ENCODE measurements around the gene NFAT5.
A peak's percentile ranks its signal among the peaks of the same experiment; 100 is the strongest.

The NFAT5 gene

GRCh38 chr16:69745959-69746358 is 180.2 kb downstream of the NFAT5 start:
- peaks cover 3% of the 10 kb centered on the region for H3K79me1 ChIP-seq (ENCODE audit: low read depth, low read length)
- no peak overlapping the region for H4K8ac ChIP-seq (ENCODE audit: low read depth, low read length)
- H2AK5ac ChIP-seq (ENCODE audit: low read depth, low read length), result no peak overlapping the region
- H3K4me2 ChIP-seq (ENCODE audit: insufficient read depth, low read length, poor library complexity, severe bottlenecking), result no peak overlapping the region
- peaks cover 68 to 99% of the 10 kb centered on the region in 2 donors for H3K36me3 ChIP-seq (replicated peaks in 1 of 2; ENCODE audit: control insufficient read depth in 2 of 2, insufficient read depth in 2 of 2, low read length in 2 of 2)
- H4K91ac ChIP-seq (ENCODE audit: low read depth, low read length, poor library complexity), result no peak overlapping the region
- H3K18ac ChIP-seq (ENCODE audit: low read length), result no peak overlapping the region
- H3K27ac ChIP-seq (replicated peaks; ENCODE audit: low read length), result no peak overlapping the region
- no peak overlapping the region for H2BK5ac ChIP-seq (ENCODE audit: low read length)
- H3K9me3 ChIP-seq (replicated peaks in 1 of 2; ENCODE audit: control insufficient read depth in 2 of 2, insufficient read depth in 1 of 2, low read depth in 1 of 2, low read length in 2 of 2), result no peaks in the 10 kb centered on the region
- H2BK12ac ChIP-seq (ENCODE audit: low read length), result no peak overlapping the region
- H3K4me1 ChIP-seq (ENCODE audit: control insufficient read depth in 2 of 2, insufficient read depth in 1 of 2, low read depth in 1 of 2, low read length in 2 of 2), result no peaks in the 10 kb centered on the region
- H3K4ac ChIP-seq (ENCODE audit: low read length), result no peak overlapping the region
- H2AFZ ChIP-seq (ENCODE audit: low read length), result no peak overlapping the region
- DNase-seq (ENCODE audit: low spot score), result no peak
- no peak overlapping the region for H2BK120ac ChIP-seq (ENCODE audit: low read depth, low read length)
- no CpG with 5 or more reads among the region's 10 CpGs for WGBS, 2 donors (ENCODE audit: extremely low coverage in 2 of 2, insufficient read length in 2 of 2, insufficient replicate concordance in 1 of 2)
- H3K4me3 ChIP-seq (ENCODE audit: low read length in 2 of 2), result no peak overlapping the region
- no peak overlapping the region for H3K14ac ChIP-seq (ENCODE audit: low read length)
- peak overlapping the region; percentile 48 for H3K23ac ChIP-seq (ENCODE audit: low read depth, low read length, poor library complexity)
- H3K27me3 ChIP-seq (ENCODE audit: control insufficient read depth in 3 of 3, insufficient read depth in 3 of 3, low read depth in 1 of 3, low read length in 3 of 3), result no peaks in the 10 kb centered on the region
- H2BK15ac ChIP-seq (ENCODE audit: low read length), result no peak overlapping the region
- H3K9ac ChIP-seq (ENCODE audit: low read depth, low read length, poor library complexity), result no peak overlapping the region

- H3K9me3 ChIP-seq (replicated peaks in 1 of 2; ENCODE audit: control insufficient read depth in 2 of 2, insufficient read depth in 1 of 2, low read depth in 1 of 2, low read length in 2 of 2), result no peaks in the 10 kb centered on the region
- peaks cover 6% of the 10 kb centered on the region for H3K79me1 ChIP-seq (ENCODE audit: low read depth, low read length)
- H2BK120ac ChIP-seq (ENCODE audit: low read depth, low read length), result no peak overlapping the region
- no peak overlapping the region for H3K27ac ChIP-seq (replicated peaks; ENCODE audit: low read length)
- no peaks in the 10 kb centered on the region for H3K4me1 ChIP-seq (ENCODE audit: control insufficient read depth in 2 of 2, insufficient read depth in 1 of 2, low read depth in 1 of 2, low read length in 2 of 2)
- no peak overlapping the region for H3K14ac ChIP-seq (ENCODE audit: low read length)
- H3K4me2 ChIP-seq (ENCODE audit: insufficient read depth, low read length, poor library complexity, severe bottlenecking), result no peak overlapping the region
- no peak overlapping the region for H4K8ac ChIP-seq (ENCODE audit: low read depth, low read length)
- no peak overlapping the region for H2BK5ac ChIP-seq (ENCODE audit: low read length)
- no peak overlapping the region for H3K4me3 ChIP-seq (ENCODE audit: low read length in 2 of 2)
- H2BK15ac ChIP-seq (ENCODE audit: low read length), result no peak overlapping the region
- H3K36me3 ChIP-seq (replicated peaks in 1 of 2; ENCODE audit: control insufficient read depth in 2 of 2, insufficient read depth in 2 of 2, low read length in 2 of 2), result peaks cover 60 to 99% of the 10 kb centered on the region in 2 donors
- H3K23ac ChIP-seq (ENCODE audit: low read depth, low read length, poor library complexity), result no peak overlapping the region
- no peak overlapping the region for H3K4ac ChIP-seq (ENCODE audit: low read length)
- H4K91ac ChIP-seq (ENCODE audit: low read depth, low read length, poor library complexity), result no peak overlapping the region
- no CpG with 5 or more reads among the region's 8 CpGs for WGBS, 2 donors (ENCODE audit: extremely low coverage in 2 of 2, insufficient read length in 2 of 2, insufficient replicate concordance in 1 of 2)
- H3K18ac ChIP-seq (ENCODE audit: low read length), result no peak overlapping the region
- no peak overlapping the region for H2AFZ ChIP-seq (ENCODE audit: low read length)
- no peak overlapping the region for H2BK12ac ChIP-seq (ENCODE audit: low read length)
- DNase-seq (ENCODE audit: low spot score), result no peak
- no peaks in the 10 kb centered on the region for H3K27me3 ChIP-seq (ENCODE audit: control insufficient read depth in 3 of 3, insufficient read depth in 3 of 3, low read depth in 1 of 3, low read length in 3 of 3)
- no peak overlapping the region for H2AK5ac ChIP-seq (ENCODE audit: low read depth, low read length)
- H3K9ac ChIP-seq (ENCODE audit: low read depth, low read length, poor library complexity), result no peak overlapping the region
These were observed 181.3 kb downstream of the NFAT5 start for GRCh38 chr16:69747115-69747514.

- H3K4ac ChIP-seq (ENCODE audit: low read length), result no peak overlapping the region
- H4K91ac ChIP-seq (ENCODE audit: low read depth, low read length, poor library complexity), result no peak overlapping the region
- H3K27ac ChIP-seq (replicated peaks; ENCODE audit: low read length), result no peak overlapping the region
- H3K27me3 ChIP-seq (ENCODE audit: control insufficient read depth in 3 of 3, insufficient read depth in 3 of 3, low read depth in 1 of 3, low read length in 3 of 3), result no peaks in the 10 kb centered on the region
- no peaks in the 10 kb centered on the region for H3K9me3 ChIP-seq (replicated peaks in 1 of 2; ENCODE audit: control insufficient read depth in 2 of 2, insufficient read depth in 1 of 2, low read depth in 1 of 2, low read length in 2 of 2)
- no peak overlapping the region for H3K4me3 ChIP-seq (ENCODE audit: low read length in 2 of 2)
- no peak for DNase-seq (ENCODE audit: low spot score)
- H3K36me3 ChIP-seq (replicated peaks in 1 of 2; ENCODE audit: control insufficient read depth in 2 of 2, insufficient read depth in 2 of 2, low read length in 2 of 2), result peaks cover 50 to 95% of the 10 kb centered on the region in 2 donors
- H2AFZ ChIP-seq (ENCODE audit: low read length), result no peak overlapping the region
- H3K4me1 ChIP-seq (ENCODE audit: control insufficient read depth in 2 of 2, insufficient read depth in 1 of 2, low read depth in 1 of 2, low read length in 2 of 2), result peaks cover 0 to 3% of the 10 kb centered on the region in 2 donors
- no peak overlapping the region for H2BK5ac ChIP-seq (ENCODE audit: low read length)
- H3K14ac ChIP-seq (ENCODE audit: low read length), result no peak overlapping the region
- H3K23ac ChIP-seq (ENCODE audit: low read depth, low read length, poor library complexity), result no peak overlapping the region
- H4K8ac ChIP-seq (ENCODE audit: low read depth, low read length), result no peak overlapping the region
- no peak overlapping the region for H2BK120ac ChIP-seq (ENCODE audit: low read depth, low read length)
- no peak overlapping the region for H3K18ac ChIP-seq (ENCODE audit: low read length)
- no peak overlapping the region for H3K9ac ChIP-seq (ENCODE audit: low read depth, low read length, poor library complexity)
- H3K79me1 ChIP-seq (ENCODE audit: low read depth, low read length), result peaks cover 6% of the 10 kb centered on the region
- no peak overlapping the region for H2BK12ac ChIP-seq (ENCODE audit: low read length)
- no peak overlapping the region for H2BK15ac ChIP-seq (ENCODE audit: low read length)
- no CpG with 5 or more reads among the region's 20 CpGs for WGBS, 2 donors (ENCODE audit: extremely low coverage in 2 of 2, insufficient read length in 2 of 2, insufficient replicate concordance in 1 of 2)
- no peak overlapping the region for H3K4me2 ChIP-seq (ENCODE audit: insufficient read depth, low read length, poor library complexity, severe bottlenecking)
- no peak overlapping the region for H2AK5ac ChIP-seq (ENCODE audit: low read depth, low read length)
These were observed 183.1 kb downstream of the NFAT5 start for GRCh38 chr16:69748694-69749345.

- Histone ChIP-seq H3K36me3 (replicated peaks in 1 of 2; ENCODE audit: control insufficient read depth in 2 of 2, insufficient read depth in 2 of 2, low read length in 2 of 2) (peaks cover 10 to 42% of the 10 kb centered on the region in 2 donors), H2BK12ac (ENCODE audit: low read length) (no peak overlapping the region), H3K4me3 (ENCODE audit: low read length in 2 of 2) (peak overlapping the region; percentile 89 to 90), H2BK15ac (ENCODE audit: low read length) (no peak overlapping the region), H3K4ac (ENCODE audit: low read length) (no peak overlapping the region), H4K91ac (ENCODE audit: low read depth, low read length, poor library complexity) (no peak overlapping the region), H3K9me3 (replicated peaks in 1 of 2; ENCODE audit: control insufficient read depth in 2 of 2, insufficient read depth in 1 of 2, low read depth in 1 of 2, low read length in 2 of 2) (no peaks in the 10 kb centered on the region), H3K23ac (ENCODE audit: low read depth, low read length, poor library complexity) (peak overlapping the region; percentile 86), H3K4me1 (ENCODE audit: control insufficient read depth in 2 of 2, insufficient read depth in 1 of 2, low read depth in 1 of 2, low read length in 2 of 2) (peaks cover 0 to 3% of the 10 kb centered on the region in 2 donors), H3K4me2 (ENCODE audit: insufficient read depth, low read length, poor library complexity, severe bottlenecking) (peak overlapping the region; percentile 41), H3K9ac (ENCODE audit: low read depth, low read length, poor library complexity) (peak overlapping the region; percentile 99), H2AK5ac (ENCODE audit: low read depth, low read length) (no peak overlapping the region), H2AFZ (ENCODE audit: low read length) (peak overlapping the region; percentile 92), H3K18ac (ENCODE audit: low read length) (no peak overlapping the region), H2BK5ac (ENCODE audit: low read length) (no peak overlapping the region), H3K14ac (ENCODE audit: low read length) (no peak overlapping the region), H3K27ac (replicated peaks; ENCODE audit: low read length) (no peak overlapping the region), H2BK120ac (ENCODE audit: low read depth, low read length) (no peak overlapping the region), H3K79me1 (ENCODE audit: low read depth, low read length) (peaks cover 8% of the 10 kb centered on the region), H4K8ac (ENCODE audit: low read depth, low read length) (no peak overlapping the region), H3K27me3 (ENCODE audit: control insufficient read depth in 3 of 3, insufficient read depth in 3 of 3, low read depth in 1 of 3, low read length in 3 of 3) (no peaks in the 10 kb centered on the region)
- WGBS, 2 donors (ENCODE audit: extremely low coverage in 2 of 2, insufficient read length in 2 of 2, insufficient replicate concordance in 1 of 2), result no CpG with 5 or more reads among the region's 4 CpGs
- DNase-seq (ENCODE audit: low spot score), result no peak
These were observed 188.3 kb downstream of the NFAT5 start for GRCh38 chr16:69754143-69754468.
